Lower lobe of right lung (tissue), 2 donors: Measurements from ENCODE around the gene GRIK1. TPM values are rescaled to one million over a fixed set of nuclear protein-coding genes. Genes with fewer than 3 reads are reported as not detected.

Experiments
- ATAC-seq, 2 donors: fragments of 200-7000 bp; cut with Tn5 transposase; one replicate each; pipeline ENCODE4 v1.9.1; 2020 to 2022; ENCODE audit warnings: mild to moderate bottlenecking in 2 of 2, moderate library complexity in 2 of 2
- DNase-seq: peaks from one replicate; pipeline ENCODE4 v3.0.0-alpha.2; 2020
- H3K27ac ChIP-seq: fragments of 200-600 bp; one replicate; pipeline ENCODE4 v1.8.0; 2022
- H3K27me3 ChIP-seq: fragments of 200-600 bp; one replicate; pipeline ENCODE4 v1.8.0; 2022; ENCODE audit warnings: low read depth
- H3K36me3 ChIP-seq: fragments of 200-600 bp; one replicate; pipeline ENCODE4 v1.8.0; 2022; ENCODE audit warnings: mild to moderate bottlenecking
- H3K4me1 ChIP-seq: fragments of 200-600 bp; one replicate; pipeline ENCODE4 v1.8.0; 2022
- H3K4me3 ChIP-seq: fragments of 200-600 bp; one replicate; pipeline ENCODE4 v1.8.0; 2022; ENCODE audit warnings: mild to moderate bottlenecking
- H3K9me3 ChIP-seq: fragments of 200-600 bp; one replicate; pipeline ENCODE4 v1.8.0; 2022
- intact Hi-C: fragments of 100-400 bp; cut with DNase I; formaldehyde crosslinking; loops from one replicate; pipeline ENCODE4 v1.11.0; 2022
- total RNA-seq: library from RNA; stranded (reverse); fragmentation: NEBNext Ultra II Directional; extraction: Animal tissue kit (Norgen Biotek cat#: 25700); gene quantifications from one replicate; pipeline ENCODE4 v1.2.1, GENCODE V29; 2021
- TF ChIP-seq, protein P1 (sequence below): fragments of 200-600 bp; IDR thresholded peaks from one replicate; pipeline ENCODE4 v1.8.0; 2022; ENCODE audit warnings: antibody characterized with exemption, mild to moderate bottlenecking
- donor health status: DM: no; HTN: yes; CAD: no; lungs with severe emphysema.

GRIK1 gene
- total RNA-seq, 1 donor from 2014 or later, result not detected

DNA sequence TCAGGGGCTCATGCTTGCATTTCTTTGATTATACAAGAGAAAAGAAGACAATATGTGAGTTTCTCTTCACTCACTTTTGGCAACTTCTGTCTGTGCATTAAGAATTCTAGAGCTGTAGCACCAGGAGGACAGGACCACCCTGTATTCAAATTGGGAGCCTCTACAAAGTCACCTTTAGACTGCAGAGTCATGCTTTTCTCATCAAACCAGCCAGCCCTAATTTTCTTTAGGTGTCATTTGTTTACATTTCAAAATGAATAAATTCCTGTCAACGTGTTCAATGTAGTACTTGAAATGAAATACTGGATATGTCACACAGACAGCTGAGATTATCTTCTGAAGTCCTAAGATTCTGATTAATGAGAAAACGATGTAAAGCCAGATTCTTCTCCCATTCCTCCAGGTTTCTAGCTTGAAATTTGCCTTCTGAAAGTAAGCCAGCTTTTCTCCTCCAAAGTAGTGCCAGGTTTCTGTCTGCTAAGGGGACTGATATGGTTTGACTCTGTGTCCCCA, 177.2 kb downstream of the GRIK1 start:
- Histone ChIP-seq H3K4me1 (no peaks in the 10 kb centered on the region), H3K36me3 (no peaks in the 10 kb centered on the region), H3K27ac (no peak overlapping the region), H3K27me3 (no peaks in the 10 kb centered on the region), H3K9me3 (no peaks in the 10 kb centered on the region), H3K4me3 (no peak overlapping the region)
- intact Hi-C loops, result no loop called here
- DNase-seq (no peak), ATAC-seq (no peak)
- TF ChIP-seq, protein P1, sequence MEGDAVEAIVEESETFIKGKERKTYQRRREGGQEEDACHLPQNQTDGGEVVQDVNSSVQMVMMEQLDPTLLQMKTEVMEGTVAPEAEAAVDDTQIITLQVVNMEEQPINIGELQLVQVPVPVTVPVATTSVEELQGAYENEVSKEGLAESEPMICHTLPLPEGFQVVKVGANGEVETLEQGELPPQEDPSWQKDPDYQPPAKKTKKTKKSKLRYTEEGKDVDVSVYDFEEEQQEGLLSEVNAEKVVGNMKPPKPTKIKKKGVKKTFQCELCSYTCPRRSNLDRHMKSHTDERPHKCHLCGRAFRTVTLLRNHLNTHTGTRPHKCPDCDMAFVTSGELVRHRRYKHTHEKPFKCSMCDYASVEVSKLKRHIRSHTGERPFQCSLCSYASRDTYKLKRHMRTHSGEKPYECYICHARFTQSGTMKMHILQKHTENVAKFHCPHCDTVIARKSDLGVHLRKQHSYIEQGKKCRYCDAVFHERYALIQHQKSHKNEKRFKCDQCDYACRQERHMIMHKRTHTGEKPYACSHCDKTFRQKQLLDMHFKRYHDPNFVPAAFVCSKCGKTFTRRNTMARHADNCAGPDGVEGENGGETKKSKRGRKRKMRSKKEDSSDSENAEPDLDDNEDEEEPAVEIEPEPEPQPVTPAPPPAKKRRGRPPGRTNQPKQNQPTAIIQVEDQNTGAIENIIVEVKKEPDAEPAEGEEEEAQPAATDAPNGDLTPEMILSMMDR, result no peak

DNA sequence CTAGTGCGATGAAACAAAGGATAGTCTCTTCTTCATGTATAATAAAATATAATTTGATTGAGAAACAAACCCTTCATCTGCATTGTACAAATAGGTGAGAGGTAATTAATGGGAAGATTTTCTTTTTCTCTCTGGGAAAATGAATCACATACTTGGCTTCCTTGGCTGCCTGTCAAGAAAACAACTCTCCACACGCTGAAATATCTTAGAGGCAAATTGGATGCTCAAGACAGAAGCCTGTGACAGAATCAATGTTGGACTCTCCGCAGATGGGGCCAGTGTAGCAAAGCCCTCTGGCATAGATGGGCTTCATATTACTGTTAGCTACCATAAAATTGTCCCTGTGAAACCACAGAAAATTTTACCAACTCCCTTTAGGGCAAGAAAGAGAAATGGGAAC, 186.6 kb downstream of the GRIK1 start:
- Histone ChIP-seq H3K36me3 (no peaks in the 10 kb centered on the region), H3K27ac (no peak overlapping the region), H3K4me1 (no peaks in the 10 kb centered on the region), H3K4me3 (no peak overlapping the region), H3K9me3 (no peaks in the 10 kb centered on the region), H3K27me3 (no peaks in the 10 kb centered on the region)
- ATAC-seq (no peak), DNase-seq (no peak)
- TF ChIP-seq, protein P1, result no peak
- intact Hi-C loops, result no loop called here

DNA sequence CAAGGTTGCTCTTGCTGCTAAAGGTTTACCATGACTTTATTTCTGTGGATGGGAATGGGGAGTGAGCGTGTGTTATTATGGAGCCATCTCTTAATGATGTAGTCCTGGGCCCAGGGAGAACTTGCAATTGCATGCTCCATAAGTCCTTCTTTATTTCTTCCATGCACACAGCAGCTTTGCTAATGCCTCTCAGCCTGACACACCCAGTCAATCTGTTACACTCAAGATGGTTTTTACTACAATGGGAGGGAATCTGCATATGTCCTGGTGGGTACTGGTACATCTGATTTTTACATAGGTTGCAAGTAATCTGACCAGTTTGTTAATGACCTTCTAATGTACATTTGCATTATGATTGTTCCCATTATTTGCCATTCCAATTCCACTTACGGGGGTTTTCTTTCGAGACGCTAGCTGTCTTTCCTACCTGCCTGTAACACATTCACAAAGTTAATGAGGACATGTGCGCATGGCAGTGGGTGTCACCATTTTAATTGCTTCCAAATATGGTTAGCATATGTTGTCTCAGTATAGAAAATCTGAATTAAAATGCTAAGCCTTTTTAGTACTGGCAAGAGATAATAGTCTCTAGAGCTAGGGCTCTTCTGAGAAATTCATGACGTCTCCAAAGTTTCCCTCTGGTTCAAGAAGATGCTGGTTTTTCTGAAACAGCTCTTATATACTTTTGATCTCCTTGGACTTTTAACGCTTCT, 188.2 kb downstream of the GRIK1 start:
- Histone ChIP-seq H3K4me1 (no peaks in the 10 kb centered on the region), H3K27ac (no peak overlapping the region), H3K9me3 (no peaks in the 10 kb centered on the region), H3K4me3 (no peak overlapping the region), H3K27me3 (no peaks in the 10 kb centered on the region), H3K36me3 (no peaks in the 10 kb centered on the region)
- DNase-seq (no peak), ATAC-seq (no peak)
- TF ChIP-seq, protein P1, result no peak
- intact Hi-C loops, result no loop called here

DNA sequence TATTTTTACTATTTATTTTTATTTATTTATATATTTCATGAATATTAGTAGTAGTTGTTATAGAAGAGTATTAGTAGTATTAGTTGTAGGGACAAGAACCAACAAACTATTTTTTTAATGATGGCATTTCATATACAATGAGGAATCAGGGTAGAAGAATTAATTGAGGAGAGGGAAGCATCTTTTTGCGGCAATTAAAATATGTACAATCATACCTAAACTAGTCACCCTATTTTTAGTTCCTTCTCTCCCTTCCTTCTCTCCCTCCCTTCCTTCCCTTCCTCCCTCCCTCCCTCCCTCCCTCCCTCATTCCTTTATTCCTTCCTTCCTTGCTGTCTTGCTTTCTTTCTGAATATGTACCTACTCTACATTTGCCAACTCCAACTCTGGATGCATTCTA, 189.8 kb downstream of the GRIK1 start:
- DNase-seq (no peak), ATAC-seq (no peak)
- TF ChIP-seq, protein P1, result no peak
- Histone ChIP-seq H3K27ac (no peak overlapping the region), H3K4me3 (no peak overlapping the region), H3K9me3 (no peaks in the 10 kb centered on the region), H3K4me1 (no peaks in the 10 kb centered on the region), H3K36me3 (no peaks in the 10 kb centered on the region), H3K27me3 (no peaks in the 10 kb centered on the region)
- intact Hi-C loops, result no loop called here

DNA sequence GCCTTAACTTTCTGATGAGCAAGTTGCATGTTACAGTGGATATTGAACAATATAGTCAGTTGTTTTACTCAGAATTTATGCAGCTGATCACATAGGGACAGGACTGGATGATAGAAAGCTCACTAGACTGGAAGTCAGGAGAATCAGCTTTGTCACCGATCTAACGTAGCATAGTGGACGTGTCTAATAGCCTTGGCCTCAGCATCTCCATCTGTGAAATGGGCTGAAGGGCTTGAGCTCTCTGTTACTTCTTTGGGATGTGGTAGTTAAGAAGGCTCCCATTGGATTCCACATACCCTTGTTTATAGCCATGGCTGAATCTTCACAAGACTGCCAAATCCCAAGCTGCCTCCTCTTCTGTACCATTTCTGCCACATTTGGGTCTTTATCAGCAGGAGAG, 190.6 kb downstream of the GRIK1 start:
- H3K4me3 ChIP-seq, result no peak overlapping the region
- DNase-seq, result no peak
- intact Hi-C loops, result no loop called here
- H3K27me3 ChIP-seq, result no peaks in the 10 kb centered on the region
- TF ChIP-seq, protein P1, result no peak
- H3K36me3 ChIP-seq, result no peaks in the 10 kb centered on the region
- no peaks in the 10 kb centered on the region for H3K9me3 ChIP-seq
- H3K27ac ChIP-seq, result no peak overlapping the region
- no peaks in the 10 kb centered on the region for H3K4me1 ChIP-seq
- ATAC-seq, result no peak
